ENCODE results near the gene PPP1R9A.

PPP1R9A gene

DNA sequence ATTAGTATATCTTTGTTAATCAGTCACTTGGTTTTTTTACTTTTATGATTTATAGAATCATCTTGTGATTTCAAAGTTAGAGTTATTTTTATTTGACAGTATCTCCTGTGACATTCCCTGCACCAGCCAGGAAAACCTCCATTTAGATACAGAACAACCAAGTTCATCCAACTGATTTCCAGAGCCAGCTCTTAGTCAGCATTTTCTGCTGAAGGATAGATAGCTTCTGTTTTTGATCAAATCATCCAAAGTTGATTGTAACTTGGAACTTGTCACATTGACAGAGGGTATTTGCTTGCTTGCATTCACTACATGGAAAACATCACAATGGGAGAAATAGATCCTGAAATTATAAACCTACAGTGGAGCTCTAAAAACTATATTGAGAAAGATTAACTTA is 294.3 kb downstream of the PPP1R9A start:
- DNase-seq (ENCODE audit: low read depth, low spot score), result no peak

DNA sequence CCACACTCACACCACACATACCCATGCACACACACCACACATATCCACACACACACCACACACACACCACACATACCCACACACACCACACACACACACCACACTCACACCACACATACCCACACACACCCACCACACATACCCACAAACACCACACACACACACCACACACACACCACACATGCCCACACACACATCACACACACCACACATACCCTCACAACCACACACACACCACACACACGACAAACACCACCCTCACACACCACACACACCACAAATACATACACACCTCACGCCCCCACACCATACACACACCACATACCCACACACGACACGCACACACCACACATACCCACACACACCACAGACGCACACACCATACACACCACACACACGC is 297.2 kb downstream of the PPP1R9A start:
- DNase-seq (ENCODE audit: low read depth, low spot score), result no peak

DNA sequence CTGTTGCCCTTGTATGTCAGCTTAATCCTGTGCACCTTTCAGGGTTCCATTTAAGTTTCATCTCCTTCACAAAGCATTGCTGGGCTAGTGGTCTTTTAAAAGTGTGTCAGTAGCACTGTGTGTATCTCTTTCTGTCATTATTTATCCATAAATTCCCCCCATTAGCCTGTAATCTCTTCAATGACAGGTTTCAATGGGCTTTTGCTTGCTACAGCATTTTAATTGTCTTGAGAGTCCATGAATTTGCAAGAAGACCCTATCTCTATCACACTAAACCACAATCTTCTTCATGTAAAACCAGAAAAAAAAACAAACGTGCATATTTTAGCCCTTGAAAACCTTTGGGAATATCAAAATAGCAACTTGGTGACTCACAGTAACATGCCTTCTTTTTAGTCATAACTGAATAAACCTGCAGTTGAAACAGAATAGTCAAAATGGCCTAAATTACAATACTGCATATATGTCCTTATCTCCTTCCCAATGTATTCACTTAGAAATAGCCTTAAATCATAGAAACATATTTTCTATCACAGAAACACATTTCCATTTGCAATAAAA is 298.4 kb downstream of the PPP1R9A start:
- DNase-seq (ENCODE audit: low read depth, low spot score), result no peak

DNA sequence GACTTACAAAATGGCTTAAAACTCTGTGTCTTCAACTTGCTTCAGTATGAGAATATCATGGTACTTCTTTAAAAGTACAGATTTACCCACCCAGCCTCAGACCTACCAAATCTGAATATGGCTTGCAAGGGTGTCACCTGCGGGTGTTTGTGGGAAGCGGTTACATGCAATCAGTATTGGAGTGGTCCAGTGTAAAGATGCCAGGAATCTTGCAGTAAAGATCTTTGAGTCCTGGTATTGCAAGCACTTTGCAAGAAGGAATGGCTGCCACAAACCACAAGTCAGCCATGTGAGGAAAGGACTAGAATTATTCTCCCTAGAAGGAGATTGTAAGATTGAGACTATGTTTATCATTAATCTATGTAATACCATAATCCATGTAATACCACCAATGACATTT is 301.9 kb downstream of the PPP1R9A start:
- no peak for DNase-seq (ENCODE audit: low read depth, low spot score)

DNA sequence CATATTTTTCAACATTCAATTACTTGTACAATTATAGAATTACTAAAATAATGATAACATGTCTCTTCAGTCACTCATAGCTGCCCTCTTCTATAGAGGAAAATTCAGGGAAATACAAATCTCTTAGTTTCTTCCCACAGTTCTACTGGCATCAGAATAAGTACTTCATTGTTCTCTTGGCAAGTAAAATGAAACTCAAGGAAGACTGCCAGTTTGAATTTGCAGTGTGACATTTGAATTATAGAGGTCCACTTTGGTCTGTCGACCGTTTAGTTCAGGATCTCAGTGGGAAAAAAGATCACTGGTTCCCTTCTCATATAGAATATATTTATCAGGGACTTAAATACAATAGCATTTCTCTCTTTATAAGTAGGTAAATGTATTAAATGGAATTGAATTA is 302.4 kb downstream of the PPP1R9A start:
- DNase-seq (ENCODE audit: low read depth, low spot score), result no peak

DNA sequence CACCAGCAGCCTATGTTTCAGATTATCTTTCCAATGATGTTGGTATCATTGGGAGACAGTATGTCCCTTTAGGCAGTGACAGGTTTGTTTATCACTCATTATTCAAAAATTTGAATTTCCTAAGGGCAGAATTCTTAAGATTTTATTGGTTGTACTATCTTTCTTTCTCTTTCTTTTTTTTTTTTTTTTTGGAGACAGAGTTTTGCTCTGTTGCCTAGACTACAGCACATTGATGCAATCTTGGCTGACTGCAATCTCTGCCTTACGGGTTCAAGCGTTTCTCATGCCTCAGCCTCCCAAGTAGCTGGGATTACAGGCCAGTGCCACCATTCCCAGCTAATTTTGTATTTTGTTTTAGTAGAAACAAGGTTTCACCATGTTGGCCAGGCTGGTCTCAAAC is 305.8 kb downstream of the PPP1R9A start:
- DNase-seq (ENCODE audit: low read depth, low spot score), result no peak

DNA sequence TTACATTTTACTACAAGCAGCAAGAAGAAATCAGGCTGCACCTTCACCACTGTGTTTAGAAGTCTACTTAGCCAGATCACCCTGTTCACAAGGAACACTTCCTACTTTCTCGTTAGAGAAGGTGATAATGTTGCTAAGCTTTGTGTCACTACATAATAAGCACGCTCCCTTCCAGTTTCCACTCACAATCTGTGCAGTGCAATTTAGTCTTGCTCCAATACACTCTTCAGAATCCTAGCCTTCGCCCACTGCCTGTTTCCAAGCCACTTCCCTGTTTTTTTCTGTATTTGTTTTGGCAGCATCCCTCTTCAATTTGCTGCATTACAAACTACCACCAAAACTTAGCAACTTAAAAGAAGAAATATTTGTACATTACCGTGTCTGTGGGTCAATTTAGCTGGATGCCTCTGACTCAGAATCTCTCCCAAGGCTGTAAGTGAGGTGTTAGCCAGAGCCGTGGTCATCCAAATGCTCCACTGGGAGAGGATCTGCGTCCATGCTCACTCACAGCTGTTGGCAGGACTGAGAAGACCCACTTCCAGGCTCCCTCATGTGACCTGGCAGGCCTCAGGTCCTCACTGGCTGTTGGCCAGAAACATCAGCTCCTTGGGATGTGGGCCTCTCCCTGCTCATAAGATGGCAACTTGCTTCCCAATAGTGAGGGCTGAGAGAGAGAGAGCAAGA is 306.6 kb downstream of the PPP1R9A start:
- no peak for DNase-seq (ENCODE audit: low read depth, low spot score)

DNA sequence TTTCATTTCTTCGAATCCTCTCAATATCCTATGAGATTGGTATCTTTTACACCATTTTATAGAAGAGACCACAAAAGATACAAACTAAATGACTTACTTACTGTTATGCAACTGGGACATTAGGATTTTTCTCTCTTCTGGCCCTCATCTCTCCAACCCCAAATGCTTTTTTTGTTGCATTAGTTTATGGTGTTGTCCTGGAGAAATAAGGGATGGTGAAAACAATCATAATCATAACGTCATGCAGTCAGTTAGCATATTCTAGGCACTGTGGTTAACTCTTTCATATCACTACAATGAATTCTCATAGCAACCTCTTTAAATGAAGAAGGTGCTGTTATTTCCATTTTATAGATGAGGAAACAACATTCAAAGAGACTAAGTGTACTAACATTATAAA is 312.3 kb downstream of the PPP1R9A start:
- DNase-seq (ENCODE audit: low read depth, low spot score), result no peak

DNA sequence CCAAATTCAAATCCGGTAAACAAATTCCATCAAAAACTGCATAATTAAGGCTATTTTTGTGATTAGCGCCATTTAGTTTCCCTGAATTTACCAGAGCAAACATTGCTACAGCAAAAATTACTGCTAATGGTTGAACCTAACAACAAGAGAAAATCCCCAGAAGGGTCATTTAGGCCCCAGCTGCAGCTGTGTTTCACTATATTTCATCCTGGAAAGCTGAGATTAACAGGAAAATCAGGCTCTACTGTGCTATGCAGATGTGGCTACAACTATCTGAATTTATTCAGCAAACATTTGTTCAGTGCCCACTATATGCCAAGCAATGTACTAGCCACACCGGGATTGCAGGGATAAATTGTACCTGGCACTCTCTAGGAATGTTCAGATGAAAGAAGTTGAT is 312.9 kb downstream of the PPP1R9A start:
- no peak for DNase-seq (ENCODE audit: low read depth, low spot score)

DNA sequence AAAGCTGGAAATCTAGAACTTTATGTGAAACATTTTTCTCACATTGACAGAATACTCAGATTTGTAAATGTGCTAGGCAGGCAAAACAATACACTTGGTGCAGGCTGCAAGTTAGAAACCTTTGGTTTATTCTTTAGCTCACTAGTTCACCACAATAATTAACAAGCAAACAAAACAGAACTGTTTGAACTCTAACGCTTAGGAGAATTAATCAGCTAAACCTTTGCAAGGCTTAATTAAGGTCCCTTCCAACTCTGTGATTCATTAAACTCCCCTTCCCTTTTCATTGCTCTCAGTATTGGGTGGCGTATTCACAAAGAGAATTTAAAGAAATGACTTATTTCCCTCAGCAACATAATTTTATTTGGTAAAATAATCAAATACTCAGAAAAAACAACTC is 317.9 kb downstream of the PPP1R9A start:
- no peak for DNase-seq (ENCODE audit: low read depth, low spot score)

DNA sequence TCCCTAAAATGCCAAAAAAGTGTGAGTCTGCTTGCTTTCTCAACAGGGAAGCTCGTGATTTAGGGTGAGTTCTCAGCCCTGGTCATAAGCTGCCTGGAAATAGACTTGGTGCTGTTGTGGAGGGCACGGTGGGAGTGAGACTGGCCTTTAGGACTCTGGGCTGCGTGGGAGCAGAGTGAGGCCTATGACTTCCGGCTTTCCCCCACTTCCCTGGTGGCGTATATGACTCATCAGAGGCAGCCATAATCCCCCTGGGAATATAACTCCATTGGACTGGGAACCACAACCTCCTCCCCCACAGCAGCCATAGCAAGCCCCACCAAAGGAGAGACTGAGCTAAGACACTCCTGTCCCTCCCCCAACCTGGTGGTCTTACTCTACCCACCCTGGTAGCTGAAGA is 321.9 kb downstream of the PPP1R9A start:
- DNase-seq (ENCODE audit: low read depth, low spot score), result no peak

DNA sequence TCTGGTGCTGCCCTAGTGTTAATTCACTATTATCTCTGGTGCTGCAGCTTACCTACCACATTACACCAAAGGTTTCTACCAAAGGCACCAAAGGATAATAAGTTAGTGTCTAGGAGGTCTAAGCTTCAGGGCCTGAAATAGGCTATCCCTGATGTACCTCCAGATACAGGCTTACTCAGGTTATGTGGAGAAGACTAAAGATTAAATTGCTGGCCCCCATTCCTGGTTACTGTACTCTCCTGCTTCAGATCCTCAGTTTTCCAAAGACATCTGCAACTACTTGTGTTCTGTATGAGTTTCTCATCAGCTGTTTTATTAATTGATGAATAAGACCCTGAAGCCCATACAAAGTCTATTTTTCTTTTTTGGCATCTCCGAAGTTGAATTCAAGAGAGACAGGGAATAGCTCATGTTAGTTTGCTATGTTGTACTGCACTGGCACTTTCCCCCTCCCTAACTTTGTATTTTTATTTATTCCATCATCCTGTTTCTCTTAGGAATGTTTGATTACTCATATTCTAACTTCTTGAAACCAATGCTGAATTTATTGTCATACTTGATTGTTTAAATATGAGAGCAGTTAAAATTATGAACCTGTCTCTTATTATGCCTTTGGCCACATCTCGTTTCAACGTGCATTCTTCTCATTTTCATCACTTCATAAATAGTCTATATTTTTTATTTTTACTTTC is 331.0 kb downstream of the PPP1R9A start:
- no peak for DNase-seq (ENCODE audit: low read depth, low spot score)

DNA sequence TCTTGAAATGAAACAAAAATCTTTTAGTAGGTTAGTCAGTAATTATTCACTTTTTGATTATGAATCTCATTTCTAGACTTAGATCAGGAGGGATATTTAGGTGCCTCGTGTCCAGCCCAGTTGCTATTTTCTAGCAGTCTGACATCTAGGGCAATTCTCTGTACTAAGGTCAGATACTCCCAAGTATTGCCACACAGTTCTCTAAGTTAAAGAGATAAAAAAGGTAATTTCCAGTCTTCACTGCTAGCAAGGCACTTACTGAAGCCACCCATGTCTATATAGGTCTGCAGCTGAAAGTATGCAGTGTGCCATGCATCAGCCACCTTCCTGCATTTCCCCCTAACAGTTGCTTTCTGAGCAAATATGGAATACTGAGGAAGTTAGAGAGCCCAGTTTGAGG is 333.5 kb downstream of the PPP1R9A start:
- DNase-seq (ENCODE audit: low read depth, low spot score), result no peak

DNA sequence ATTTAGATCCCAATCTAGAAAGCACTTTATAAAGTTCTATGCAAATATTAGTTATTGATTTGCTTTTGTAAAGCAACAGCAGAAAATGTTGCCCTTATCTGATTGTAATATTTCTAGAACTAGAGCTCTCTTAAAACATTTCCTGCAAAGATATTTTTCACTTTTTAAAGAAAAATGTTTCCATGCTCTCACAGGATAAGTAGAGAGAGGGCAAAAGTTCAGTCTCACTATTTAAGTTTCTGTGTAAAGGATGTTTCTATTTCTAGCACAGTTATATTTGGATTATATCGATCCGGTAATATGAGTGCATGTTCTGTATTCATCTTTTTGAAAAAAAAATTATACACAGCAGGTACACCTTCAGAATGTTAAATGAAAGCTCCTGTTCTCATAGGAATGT is 334.9 kb downstream of the PPP1R9A start:
- DNase-seq (ENCODE audit: low read depth, low spot score), result no peak

DNA sequence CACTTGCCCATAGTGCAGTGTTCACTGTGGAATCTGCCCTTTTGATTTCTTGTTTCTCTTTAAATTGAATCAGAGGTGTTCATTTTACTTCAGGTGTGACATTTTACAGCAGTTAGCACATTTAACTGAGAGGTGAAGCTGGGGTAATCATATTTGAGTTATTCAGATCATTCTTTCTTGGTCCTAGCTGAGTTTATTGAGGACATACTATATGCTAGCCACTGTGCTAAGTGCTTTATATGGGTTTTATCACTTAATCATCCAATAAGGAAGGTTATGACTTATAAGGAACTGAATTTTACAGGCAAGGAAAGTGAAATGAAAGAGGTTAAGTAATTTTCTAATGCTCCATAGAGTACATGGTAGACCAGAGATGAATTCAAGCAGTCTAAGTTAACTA is 337.2 kb downstream of the PPP1R9A start:
- no peak for DNase-seq (ENCODE audit: low read depth, low spot score)

DNA sequence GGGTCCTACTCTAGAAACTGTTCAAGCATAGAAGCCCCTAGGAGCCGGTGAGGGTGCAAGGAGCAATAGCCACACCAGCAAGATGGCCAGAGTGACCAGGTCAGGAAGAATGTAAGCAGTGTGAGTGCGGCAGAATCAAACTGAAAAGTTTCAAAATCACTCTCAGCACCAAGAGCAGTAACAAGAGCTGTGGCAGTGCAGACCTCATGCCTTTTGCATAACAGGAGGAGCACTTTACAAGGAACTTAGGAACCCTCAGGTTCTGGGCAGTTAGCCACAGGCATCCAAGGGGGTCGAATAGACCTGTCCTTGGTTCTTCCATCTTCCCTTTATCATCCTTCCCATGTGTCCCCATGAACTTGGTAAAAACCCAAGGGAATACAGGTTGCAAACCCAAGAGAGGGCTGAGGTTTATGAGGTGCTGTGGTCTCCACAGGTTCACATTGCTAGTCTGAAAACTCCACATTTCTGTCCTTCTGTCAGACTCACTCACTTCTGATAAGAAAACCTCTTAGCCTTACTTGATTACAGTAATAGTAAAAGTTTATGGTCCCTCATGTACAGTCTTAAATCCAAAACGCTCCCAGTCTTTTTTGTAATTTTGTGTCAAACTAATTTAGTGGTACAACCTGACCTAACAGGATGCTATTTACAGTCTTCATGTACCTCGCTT is 338.6 kb downstream of the PPP1R9A start:
- DNase-seq (ENCODE audit: low read depth, low spot score), result no peak

DNA sequence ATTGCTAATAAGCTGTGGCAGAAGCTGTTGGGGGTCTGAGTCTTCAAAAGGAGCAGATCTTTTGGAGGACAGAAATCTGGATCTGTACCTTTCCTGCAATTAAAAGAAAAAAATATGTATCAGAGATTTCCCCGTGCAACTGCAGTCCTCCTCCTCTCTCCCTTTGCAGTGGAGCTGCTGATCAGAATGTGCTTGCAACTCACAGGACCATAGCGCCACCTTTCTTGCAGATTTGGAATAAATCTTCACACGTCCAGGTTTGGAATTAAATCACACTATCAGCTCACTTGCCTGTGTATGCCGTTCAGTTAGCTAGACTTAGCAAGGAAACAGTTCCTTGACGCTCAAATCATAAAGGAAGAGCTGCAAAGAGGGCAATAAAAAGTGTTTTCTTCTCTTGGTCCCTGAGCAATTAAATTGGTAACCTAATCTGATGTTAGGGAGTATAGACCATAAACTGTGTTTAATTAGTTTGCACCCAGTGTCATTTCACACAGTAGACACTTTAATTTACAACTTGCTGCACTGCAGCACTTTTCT is 339.5 kb downstream of the PPP1R9A start:
- no peak for DNase-seq (ENCODE audit: low read depth, low spot score)

DNA sequence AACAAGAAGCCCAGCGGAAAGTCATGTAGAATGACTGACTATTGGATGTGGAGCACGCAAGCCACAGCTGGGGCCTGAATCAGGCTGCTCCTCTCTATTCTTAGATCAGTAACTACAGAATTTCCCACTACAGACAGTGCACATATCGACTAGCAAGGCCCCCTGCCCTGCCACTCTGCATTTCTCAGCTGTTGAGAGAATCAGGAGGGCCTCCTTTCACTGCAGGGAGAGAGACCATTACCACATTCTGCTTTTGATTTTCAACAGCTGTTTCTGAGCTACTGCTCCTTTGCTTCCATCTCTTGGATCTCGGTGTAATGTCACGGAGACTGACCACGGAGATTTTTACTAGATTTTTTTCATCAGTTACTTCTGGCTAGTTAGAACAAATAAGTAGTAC is 343.2 kb downstream of the PPP1R9A start:
- no peak for DNase-seq (ENCODE audit: low read depth, low spot score)

DNA sequence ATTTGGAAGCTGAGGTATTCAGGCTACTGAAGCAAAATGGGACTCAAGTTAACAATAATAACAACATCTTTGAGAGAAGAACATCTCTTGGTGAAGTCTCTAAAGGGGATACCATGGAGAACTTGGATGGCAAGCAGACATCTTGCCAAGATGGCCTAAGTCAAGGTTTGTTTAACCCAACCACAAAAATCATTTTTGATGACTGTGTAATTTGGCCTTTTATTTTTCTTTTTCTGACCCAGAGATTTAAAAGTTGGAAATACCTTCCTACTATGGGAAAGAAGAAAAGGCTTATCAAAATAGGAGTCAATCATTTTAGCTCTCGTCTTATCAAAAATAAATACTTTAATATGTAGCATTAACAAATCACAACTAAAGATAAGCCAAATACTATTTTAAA is 344.6 kb downstream of the PPP1R9A start:
- no peak for DNase-seq (ENCODE audit: low read depth, low spot score)

DNA sequence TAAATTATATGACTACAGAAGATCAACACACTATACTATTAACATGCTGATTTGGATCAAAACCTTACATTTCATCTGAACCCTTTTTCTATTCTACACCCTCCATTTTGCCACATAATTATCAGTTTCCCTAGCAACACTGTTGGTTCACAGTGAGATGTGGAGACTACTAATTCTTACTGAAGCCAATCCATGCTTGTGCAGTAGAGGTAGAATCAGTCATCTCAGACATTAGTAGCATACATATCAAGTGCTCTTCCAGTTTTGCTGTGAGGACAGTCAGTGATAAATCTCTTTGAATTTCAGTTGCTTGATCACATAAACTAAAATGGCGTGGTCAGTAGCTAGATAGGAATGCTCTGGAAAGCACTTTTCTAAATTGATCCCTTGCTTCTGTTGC is 346.6 kb downstream of the PPP1R9A start:
- no peak for DNase-seq (ENCODE audit: low read depth, low spot score)

DNA sequence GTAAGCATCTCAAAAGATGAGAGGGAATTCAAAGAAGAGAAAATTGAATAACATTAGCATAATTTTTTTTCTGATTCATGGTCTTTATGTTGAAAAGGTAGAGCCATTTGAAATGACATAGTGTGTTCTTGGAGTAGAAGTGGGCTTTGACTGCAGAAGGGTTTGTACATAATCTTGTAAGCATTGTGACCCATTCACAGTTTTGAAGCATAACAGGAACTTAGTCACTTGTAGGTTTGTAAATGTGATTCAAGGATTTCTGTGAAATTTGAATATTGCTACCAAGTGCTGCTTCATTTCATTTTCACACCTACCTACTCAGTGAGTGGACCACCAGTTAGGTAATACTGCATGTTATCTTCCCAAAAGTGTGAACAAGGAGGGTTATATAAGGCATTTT is 348.3 kb downstream of the PPP1R9A start:
- no peak for DNase-seq (ENCODE audit: low read depth, low spot score)

DNA sequence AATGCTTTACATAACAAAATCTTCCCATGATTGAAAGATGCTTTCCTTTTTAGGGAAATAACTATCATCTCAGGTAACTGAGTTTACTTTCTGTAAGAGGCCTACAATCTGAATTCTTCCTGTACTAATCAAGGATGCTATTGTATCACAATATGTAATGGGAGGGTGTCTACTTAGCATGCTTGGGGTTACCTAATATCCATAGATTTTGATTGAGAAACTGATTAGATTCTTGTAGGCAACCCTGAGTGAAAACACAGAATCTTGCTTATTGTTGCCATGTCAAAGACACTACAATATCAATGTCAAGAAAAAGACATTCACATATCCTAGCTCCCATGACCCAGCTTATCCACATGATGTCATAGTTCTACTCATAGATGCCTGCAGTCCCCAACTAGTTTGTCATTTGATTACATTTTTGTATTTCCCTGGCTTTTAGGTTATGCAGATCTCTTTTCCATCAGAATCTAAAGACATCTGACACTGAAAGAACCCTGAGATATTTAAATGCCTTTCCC is 354.6 kb downstream of the PPP1R9A start:
- no peak for DNase-seq (ENCODE audit: low read depth, low spot score)

Data from activated CD4-positive, CD25-positive, alpha-beta regulatory T cell treated with anti-CD3 and anti-CD28 coated beads, Interleukin-2, amount 50 U/mL, for 16 hours (primary cell).